ENCODE data around the gene RFXANK.

RFXANK gene

GRCh38 chr19:19145684-19146608 is 46.1 kb upstream of the RFXANK start:
- TF ChIP-seq TCF4 (CRISPR knock-in tag; IDR thresholded peaks at IDR 0.05; ENCODE audit: borderline replicate concordance) (no peak), CREB5 (CRISPR knock-in tag; IDR thresholded peaks at IDR 0.05; ENCODE audit: low read depth) (no peak)
- peak; percentile 89 for ATAC-seq

- no peak for ATAC-seq
- no peak for TF ChIP-seq CREB5 (CRISPR knock-in tag; IDR thresholded peaks at IDR 0.05; ENCODE audit: low read depth)
- no peak for TF ChIP-seq ZFP3 (CRISPR knock-in tag; IDR thresholded peaks at IDR 0.05)
- TF ChIP-seq ZNF70 (CRISPR knock-in tag; IDR thresholded peaks at IDR 0.05), result no peak
- TF ChIP-seq PPARA (CRISPR knock-in tag; IDR thresholded peaks at IDR 0.05; ENCODE audit: borderline replicate concordance), result no peak
- TF ChIP-seq ARNTL (CRISPR knock-in tag; IDR thresholded peaks at IDR 0.05; ENCODE audit: borderline replicate concordance, low read depth), result no peak
- no peak for TF ChIP-seq RARB (CRISPR knock-in tag; IDR thresholded peaks at IDR 0.05)
- TF ChIP-seq, protein P1, sequence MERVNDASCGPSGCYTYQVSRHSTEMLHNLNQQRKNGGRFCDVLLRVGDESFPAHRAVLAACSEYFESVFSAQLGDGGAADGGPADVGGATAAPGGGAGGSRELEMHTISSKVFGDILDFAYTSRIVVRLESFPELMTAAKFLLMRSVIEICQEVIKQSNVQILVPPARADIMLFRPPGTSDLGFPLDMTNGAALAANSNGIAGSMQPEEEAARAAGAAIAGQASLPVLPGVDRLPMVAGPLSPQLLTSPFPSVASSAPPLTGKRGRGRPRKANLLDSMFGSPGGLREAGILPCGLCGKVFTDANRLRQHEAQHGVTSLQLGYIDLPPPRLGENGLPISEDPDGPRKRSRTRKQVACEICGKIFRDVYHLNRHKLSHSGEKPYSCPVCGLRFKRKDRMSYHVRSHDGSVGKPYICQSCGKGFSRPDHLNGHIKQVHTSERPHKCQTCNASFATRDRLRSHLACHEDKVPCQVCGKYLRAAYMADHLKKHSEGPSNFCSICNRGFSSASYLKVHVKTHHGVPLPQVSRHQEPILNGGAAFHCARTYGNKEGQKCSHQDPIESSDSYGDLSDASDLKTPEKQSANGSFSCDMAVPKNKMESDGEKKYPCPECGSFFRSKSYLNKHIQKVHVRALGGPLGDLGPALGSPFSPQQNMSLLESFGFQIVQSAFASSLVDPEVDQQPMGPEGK (CRISPR knock-in tag; IDR thresholded peaks at IDR 0.05; ENCODE audit: borderline replicate concordance), result no peak
- TF ChIP-seq CSDC2 (CRISPR knock-in tag; IDR thresholded peaks at IDR 0.05), result no peak
- TF ChIP-seq BACH2 (CRISPR knock-in tag; IDR thresholded peaks at IDR 0.05; ENCODE audit: borderline replicate concordance), result no peak
- no peak for TF ChIP-seq GLIS3 (CRISPR knock-in tag; IDR thresholded peaks at IDR 0.05)
- TF ChIP-seq SNAI2 (CRISPR knock-in tag; IDR thresholded peaks at IDR 0.05), result no peak
- TF ChIP-seq, protein P2, sequence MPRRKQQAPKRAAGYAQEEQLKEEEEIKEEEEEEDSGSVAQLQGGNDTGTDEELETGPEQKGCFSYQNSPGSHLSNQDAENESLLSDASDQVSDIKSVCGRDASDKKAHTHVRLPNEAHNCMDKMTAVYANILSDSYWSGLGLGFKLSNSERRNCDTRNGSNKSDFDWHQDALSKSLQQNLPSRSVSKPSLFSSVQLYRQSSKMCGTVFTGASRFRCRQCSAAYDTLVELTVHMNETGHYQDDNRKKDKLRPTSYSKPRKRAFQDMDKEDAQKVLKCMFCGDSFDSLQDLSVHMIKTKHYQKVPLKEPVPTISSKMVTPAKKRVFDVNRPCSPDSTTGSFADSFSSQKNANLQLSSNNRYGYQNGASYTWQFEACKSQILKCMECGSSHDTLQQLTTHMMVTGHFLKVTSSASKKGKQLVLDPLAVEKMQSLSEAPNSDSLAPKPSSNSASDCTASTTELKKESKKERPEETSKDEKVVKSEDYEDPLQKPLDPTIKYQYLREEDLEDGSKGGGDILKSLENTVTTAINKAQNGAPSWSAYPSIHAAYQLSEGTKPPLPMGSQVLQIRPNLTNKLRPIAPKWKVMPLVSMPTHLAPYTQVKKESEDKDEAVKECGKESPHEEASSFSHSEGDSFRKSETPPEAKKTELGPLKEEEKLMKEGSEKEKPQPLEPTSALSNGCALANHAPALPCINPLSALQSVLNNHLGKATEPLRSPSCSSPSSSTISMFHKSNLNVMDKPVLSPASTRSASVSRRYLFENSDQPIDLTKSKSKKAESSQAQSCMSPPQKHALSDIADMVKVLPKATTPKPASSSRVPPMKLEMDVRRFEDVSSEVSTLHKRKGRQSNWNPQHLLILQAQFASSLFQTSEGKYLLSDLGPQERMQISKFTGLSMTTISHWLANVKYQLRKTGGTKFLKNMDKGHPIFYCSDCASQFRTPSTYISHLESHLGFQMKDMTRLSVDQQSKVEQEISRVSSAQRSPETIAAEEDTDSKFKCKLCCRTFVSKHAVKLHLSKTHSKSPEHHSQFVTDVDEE (CRISPR knock-in tag; IDR thresholded peaks at IDR 0.05), result no peak
- no peak for TF ChIP-seq ZC3H10 (CRISPR knock-in tag; IDR thresholded peaks at IDR 0.05)
- no peak for TF ChIP-seq TOX (CRISPR knock-in tag; IDR thresholded peaks at IDR 0.05; ENCODE audit: borderline replicate concordance)
- TF ChIP-seq ZNF565 (CRISPR knock-in tag; conservative IDR thresholded peaks at IDR 0.05; ENCODE audit: low read depth), result no peak
- TF ChIP-seq POU6F1 (CRISPR knock-in tag; IDR thresholded peaks at IDR 0.05; ENCODE audit: borderline replicate concordance, low read depth), result no peak
- TF ChIP-seq ZFP30 (CRISPR knock-in tag; IDR thresholded peaks at IDR 0.05), result no peak
- TF ChIP-seq ZNF8 (CRISPR knock-in tag; IDR thresholded peaks at IDR 0.05), result no peak
- no peak for TF ChIP-seq ISL1 (CRISPR knock-in tag; IDR thresholded peaks at IDR 0.05)
- TF ChIP-seq, protein P3, sequence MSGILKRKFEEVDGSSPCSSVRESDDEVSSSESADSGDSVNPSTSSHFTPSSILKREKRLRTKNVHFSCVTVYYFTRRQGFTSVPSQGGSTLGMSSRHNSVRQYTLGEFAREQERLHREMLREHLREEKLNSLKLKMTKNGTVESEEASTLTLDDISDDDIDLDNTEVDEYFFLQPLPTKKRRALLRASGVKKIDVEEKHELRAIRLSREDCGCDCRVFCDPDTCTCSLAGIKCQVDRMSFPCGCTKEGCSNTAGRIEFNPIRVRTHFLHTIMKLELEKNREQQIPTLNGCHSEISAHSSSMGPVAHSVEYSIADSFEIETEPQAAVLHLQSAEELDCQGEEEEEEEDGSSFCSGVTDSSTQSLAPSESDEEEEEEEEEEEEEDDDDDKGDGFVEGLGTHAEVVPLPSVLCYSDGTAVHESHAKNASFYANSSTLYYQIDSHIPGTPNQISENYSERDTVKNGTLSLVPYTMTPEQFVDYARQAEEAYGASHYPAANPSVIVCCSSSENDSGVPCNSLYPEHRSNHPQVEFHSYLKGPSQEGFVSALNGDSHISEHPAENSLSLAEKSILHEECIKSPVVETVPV (CRISPR knock-in tag; IDR thresholded peaks at IDR 0.05), result no peak
These were observed 45.2 kb upstream of the RFXANK start for GRCh38 chr19:19146865-19147264.

All from SK-N-SH treated with all-trans-retinoic acid at 6 μM for 48 hours (cell line).